ENCODE measurements around the gene CSNK2A2. TPM values are rescaled to one million over a fixed set of nuclear protein-coding genes. Genes with fewer than 3 reads are reported as not detected.

The CSNK2A2 gene
- total RNA-seq, 2 experiments from 2014 or later: 49.0 to 51.0 TPM

DNA sequence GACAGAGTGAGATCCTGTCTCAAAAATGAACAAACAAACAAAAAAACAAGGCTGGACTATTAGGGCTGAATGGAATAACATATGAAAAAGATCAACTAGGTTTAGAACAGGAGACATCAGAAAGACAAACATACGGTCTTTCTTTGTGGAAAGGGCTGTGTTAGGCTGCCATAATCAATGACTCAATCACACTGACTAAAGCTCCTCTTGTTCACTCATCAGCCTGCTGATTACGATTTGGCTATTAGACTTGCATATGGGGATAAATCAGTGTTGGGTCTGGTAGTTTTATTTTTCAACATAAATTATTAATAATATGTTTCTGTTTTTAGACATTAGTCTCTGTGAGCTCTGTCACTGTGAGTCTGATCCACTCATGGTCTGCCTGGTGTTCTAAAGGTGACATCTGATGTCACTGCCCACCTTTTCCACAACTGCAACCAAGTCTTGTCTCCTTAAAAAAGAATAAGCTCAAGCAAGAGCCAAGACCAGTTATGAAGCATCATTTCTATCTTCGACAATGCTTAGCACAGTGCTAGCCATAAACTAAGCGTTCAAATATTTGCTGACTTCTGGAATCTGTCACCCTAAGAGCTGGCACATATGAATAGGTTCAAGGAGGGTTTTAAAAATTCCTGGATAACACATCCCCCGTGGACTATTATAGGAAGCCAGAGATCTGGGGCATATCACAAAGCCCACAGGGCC lies 79.0 kb downstream of the CSNK2A2 start:
- Mint-ChIP-seq H3K36me3 (ENCODE audit: low read depth) (peaks cover 46% of the 10 kb centered on the region), H3K27ac (no peak overlapping the region), H3K4me1 (ENCODE audit: low read depth) (peaks cover 45% of the 10 kb centered on the region), H3K4me3 (no peak overlapping the region), H3K27me3 (no peaks in the 10 kb centered on the region), H3K9me3 (no peaks in the 10 kb centered on the region)
- TF ChIP-seq, protein P1, sequence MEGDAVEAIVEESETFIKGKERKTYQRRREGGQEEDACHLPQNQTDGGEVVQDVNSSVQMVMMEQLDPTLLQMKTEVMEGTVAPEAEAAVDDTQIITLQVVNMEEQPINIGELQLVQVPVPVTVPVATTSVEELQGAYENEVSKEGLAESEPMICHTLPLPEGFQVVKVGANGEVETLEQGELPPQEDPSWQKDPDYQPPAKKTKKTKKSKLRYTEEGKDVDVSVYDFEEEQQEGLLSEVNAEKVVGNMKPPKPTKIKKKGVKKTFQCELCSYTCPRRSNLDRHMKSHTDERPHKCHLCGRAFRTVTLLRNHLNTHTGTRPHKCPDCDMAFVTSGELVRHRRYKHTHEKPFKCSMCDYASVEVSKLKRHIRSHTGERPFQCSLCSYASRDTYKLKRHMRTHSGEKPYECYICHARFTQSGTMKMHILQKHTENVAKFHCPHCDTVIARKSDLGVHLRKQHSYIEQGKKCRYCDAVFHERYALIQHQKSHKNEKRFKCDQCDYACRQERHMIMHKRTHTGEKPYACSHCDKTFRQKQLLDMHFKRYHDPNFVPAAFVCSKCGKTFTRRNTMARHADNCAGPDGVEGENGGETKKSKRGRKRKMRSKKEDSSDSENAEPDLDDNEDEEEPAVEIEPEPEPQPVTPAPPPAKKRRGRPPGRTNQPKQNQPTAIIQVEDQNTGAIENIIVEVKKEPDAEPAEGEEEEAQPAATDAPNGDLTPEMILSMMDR (IDR thresholded peaks at IDR 0.05): no peak
- no peak for ATAC-seq (ENCODE audit: poor library complexity)
- intact Hi-C loops (cut with DNase I, micrococcal nuclease): no loop called here
- Histone ChIP-seq H3K4me1 (ENCODE audit: insufficient read depth, low read length) (peaks cover 18% of the 10 kb centered on the region), H3K4me3 (ENCODE audit: low read length) (no peak overlapping the region), H3K9me3 (ENCODE audit: control insufficient read depth in 1 of 2, insufficient read depth in 1 of 2, low read length in 2 of 2) (no peaks in the 10 kb centered on the region), H3K27me3 (ENCODE audit: control insufficient read depth in 1 of 2, insufficient read depth in 2 of 2, low read length in 2 of 2) (no peaks in the 10 kb centered on the region), H3K36me3 (ENCODE audit: insufficient read depth, low read length) (peaks cover 33% of the 10 kb centered on the region), H3K27ac (ENCODE audit: low read depth in 1 of 2, low read length in 2 of 2) (no peak overlapping the region)
- POLR2A ChIA-PET: no interaction called here
- DNase-seq: no peak
- CTCF ChIA-PET: no interaction called here

DNA sequence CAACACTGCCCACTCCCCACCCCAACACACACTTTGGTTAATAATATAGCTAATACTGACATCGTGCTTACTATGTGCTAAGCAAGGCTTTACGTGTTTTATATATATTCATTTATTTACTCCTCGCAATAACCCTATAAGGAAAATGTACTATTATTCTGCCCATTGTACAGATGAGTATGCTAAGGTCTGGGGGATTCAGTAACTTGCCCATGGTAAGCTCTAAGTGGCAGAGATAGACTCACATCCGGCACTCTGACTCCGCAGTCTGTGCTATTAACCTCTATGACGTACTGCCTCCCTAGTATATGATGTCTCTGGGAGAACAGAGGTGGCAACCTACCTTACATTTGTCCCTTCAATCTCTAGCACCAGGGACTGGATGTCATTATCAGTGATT lies 81.4 kb downstream of the CSNK2A2 start:
- peaks cover 67% of the 10 kb centered on the region for H3K36me3 Mint-ChIP-seq (ENCODE audit: low read depth)
- Histone ChIP-seq H3K27me3 (ENCODE audit: control insufficient read depth in 1 of 2, insufficient read depth in 2 of 2, low read length in 2 of 2) (no peaks in the 10 kb centered on the region), H3K36me3 (ENCODE audit: insufficient read depth, low read length) (peaks cover 41% of the 10 kb centered on the region), H3K27ac (ENCODE audit: low read depth in 1 of 2, low read length in 2 of 2) (no peak overlapping the region), H3K4me1 (ENCODE audit: insufficient read depth, low read length) (peaks cover 7% of the 10 kb centered on the region), H3K4me3 (ENCODE audit: low read length) (no peak overlapping the region), H3K9me3 (ENCODE audit: control insufficient read depth in 1 of 2, insufficient read depth in 1 of 2, low read length in 2 of 2) (no peaks in the 10 kb centered on the region)
- intact Hi-C loops (cut with DNase I, micrococcal nuclease): no loop called here
- TF ChIP-seq, protein P1 (IDR thresholded peaks at IDR 0.05): no peak
- ATAC-seq (ENCODE audit: poor library complexity): no peak
- no peak overlapping the region for H3K4me3 Mint-ChIP-seq
- POLR2A ChIA-PET: interaction anchor here (1.3 kb wide), 1 partner anchor 13 kb away, joined by 3 read pairs; no protein-coding TSS in a partner anchor
- CTCF ChIA-PET: no interaction called here
- no peak for DNase-seq
- H3K9me3 Mint-ChIP-seq: no peaks in the 10 kb centered on the region
- no peaks in the 10 kb centered on the region for H3K27me3 Mint-ChIP-seq
- H3K4me1 Mint-ChIP-seq (ENCODE audit: low read depth): peaks cover 29% of the 10 kb centered on the region
- H3K27ac Mint-ChIP-seq: no peak overlapping the region

DNA sequence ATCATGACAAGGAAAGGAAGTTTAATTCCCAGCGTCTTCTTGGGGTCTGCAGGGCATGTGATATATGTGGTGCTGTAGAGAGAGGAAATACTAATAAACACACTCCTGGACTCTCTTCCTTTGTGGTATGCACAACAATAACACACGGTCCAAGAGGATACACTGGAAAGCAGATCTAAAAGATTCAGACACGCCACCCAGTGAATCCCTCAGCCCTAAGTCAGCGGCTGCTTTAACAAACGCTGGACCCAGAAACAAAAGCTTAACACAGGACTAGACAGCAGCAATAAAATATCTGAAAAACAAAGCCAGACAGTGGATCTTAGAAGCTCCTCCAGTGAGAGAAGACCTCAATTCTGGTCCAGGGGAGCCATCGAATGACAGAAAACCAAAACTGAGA lies 81.8 kb downstream of the CSNK2A2 start:
- Histone ChIP-seq H3K9me3 (ENCODE audit: control insufficient read depth in 1 of 2, insufficient read depth in 1 of 2, low read length in 2 of 2) (no peaks in the 10 kb centered on the region), H3K27ac (ENCODE audit: low read depth in 1 of 2, low read length in 2 of 2) (no peak overlapping the region), H3K4me3 (ENCODE audit: low read length) (no peak overlapping the region), H3K36me3 (ENCODE audit: insufficient read depth, low read length) (peaks cover 41% of the 10 kb centered on the region), H3K4me1 (ENCODE audit: insufficient read depth, low read length) (peaks cover 6% of the 10 kb centered on the region), H3K27me3 (ENCODE audit: control insufficient read depth in 1 of 2, insufficient read depth in 2 of 2, low read length in 2 of 2) (no peaks in the 10 kb centered on the region)
- TF ChIP-seq, protein P1 (IDR thresholded peaks at IDR 0.05): no peak
- Mint-ChIP-seq H3K27ac (no peak overlapping the region), H3K4me3 (no peak overlapping the region), H3K9me3 (no peaks in the 10 kb centered on the region), H3K27me3 (no peaks in the 10 kb centered on the region), H3K36me3 (ENCODE audit: low read depth) (peaks cover 67% of the 10 kb centered on the region), H3K4me1 (ENCODE audit: low read depth) (peaks cover 25% of the 10 kb centered on the region)
- ChIA-PET CTCF (no interaction called here), POLR2A (interaction anchor here (1.3 kb wide), 1 partner anchor 13 kb away, joined by 3 read pairs; no protein-coding TSS in a partner anchor)
- DNase-seq (no peak), ATAC-seq (ENCODE audit: poor library complexity) (no peak)
- intact Hi-C loops (cut with DNase I, micrococcal nuclease): no loop called here
